GM18526 (cell line): ENCODE measurements around the gene COX6B1.

Experiments
- POLR2A ChIP-seq: IDR thresholded peaks from 3 replicates; pipeline ENCODE4 v1.6.1; 2011; ENCODE audit not compliant: insufficient read length; ENCODE audit errors: extremely low read depth

COX6B1 gene, protein sequence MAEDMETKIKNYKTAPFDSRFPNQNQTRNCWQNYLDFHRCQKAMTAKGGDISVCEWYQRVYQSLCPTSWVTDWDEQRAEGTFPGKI

GRCh38 chr19:35648017-35648961 is at the start of gene COX6B1:
COX6B1 (plus strand) TSS chr19:35648323; CDS start chr19:35651244, 2,921 bp downstream.
- TF ChIP-seq POLR2A: peak; percentile 93

DNA sequence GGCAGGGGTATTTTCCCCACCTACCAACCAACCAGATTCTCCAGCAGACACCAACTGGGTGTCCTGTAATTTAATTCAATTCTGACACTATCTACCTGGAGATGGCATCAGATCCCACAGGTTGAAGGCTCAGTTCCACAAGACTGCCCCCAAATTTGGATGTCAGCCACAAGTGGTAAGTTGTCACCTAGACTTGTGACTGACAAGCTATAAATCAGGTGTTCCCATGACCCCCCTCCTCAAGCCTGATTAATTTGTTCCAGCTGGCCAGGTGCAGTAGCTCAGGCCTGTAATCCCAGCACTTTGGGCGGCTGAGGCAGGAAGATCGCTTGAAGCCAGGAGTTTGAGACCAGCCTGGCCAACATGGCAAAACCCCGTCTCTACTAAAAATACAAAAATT is 46.2 kb upstream of the COX6B1 start:
- no peak for TF ChIP-seq POLR2A

GRCh38 chr19:35607661-35608060 is 40.5 kb upstream of the COX6B1 start:
- no peak for TF ChIP-seq POLR2A

DNA sequence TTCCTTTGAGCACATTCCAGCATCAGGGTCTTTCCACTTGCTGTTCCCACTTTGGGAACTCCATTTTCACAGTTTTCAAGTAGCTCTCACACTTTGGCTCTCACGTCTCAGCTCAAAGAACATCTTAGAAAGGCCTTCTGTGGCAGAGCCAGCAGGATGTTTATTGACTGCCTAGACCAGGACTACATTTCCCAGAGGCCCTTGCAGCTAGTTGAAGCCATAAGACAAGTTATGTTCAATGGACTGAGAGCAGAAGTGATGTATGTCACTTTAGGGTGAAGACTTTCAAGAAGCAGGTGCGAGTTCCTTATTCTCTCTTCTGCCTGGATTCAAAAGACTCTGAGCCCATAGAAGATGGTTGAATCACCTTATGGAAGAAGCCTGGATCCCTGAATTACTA is 39.9 kb upstream of the COX6B1 start:
- no peak for TF ChIP-seq POLR2A

GRCh38 chr19:35609851-35610353 is 38.2 kb upstream of the COX6B1 start:
- peak; percentile 51 for TF ChIP-seq POLR2A

- no peak for TF ChIP-seq POLR2A
Observed at GRCh38 chr19:35612224-35612558, 35.9 kb upstream of the COX6B1 start.

DNA sequence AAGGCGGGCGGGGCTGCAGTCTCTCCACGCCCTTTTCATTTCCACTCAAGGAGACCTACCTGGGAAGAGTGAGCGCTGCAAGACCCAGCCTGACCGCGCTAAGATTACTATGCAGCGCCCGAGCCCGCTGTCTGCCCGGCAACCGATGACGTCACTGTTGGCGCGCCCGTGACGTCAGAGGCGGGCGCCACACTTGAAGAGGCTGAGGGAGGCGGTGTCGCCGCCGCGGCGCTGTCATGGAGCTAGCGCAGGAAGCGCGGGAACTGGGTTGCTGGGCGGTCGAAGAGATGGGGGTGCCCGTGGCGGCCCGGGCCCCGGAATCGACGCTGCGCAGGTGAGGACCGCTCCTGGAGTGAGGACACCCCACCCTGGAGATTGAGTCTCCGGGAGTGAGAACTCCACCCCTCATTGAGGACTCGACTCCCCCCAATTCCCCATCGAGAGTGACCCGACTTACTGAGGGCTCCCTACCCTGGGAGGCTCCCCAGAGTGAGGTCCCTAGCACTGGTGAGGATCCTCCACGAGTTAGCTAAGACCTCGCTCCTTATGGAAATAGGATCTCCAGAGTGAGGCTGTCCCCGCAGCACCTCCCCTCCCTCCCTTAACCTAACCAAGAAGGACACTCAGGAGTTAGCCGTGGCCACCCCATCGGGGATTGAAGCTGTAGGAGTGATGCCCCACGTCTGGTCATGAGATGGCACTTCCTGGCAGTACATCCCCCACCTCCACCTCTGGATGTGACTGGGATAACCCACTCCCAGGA is 35.4 kb upstream of the COX6B1 start, which contains the start of gene HAUS5:
TSS of gene HAUS5 (plus strand) at position 177 of the 763 bp plus-strand sequence. CDS start at position 237, 60 bp downstream.
- peak; percentile 80 for TF ChIP-seq POLR2A

DNA sequence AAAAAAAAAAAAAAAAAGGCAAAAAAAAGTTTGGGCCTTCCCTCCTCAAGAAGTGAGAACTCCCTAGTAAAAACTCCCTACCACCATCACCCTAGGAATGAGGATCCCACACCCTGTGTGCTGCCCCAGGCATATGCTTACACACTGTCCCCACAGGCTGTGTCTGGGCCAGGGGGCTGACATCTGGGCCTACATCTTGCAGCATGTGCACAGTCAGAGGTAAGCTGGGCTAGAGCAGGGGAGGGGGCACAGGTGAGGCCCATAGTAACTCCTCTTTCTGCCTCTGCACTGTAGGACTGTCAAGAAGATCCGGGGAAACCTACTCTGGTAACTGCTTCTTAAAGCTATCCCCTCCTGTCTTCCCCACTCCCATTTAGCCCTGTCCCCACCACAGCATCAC is 34.5 kb upstream of the COX6B1 start:
- no peak for TF ChIP-seq POLR2A

DNA sequence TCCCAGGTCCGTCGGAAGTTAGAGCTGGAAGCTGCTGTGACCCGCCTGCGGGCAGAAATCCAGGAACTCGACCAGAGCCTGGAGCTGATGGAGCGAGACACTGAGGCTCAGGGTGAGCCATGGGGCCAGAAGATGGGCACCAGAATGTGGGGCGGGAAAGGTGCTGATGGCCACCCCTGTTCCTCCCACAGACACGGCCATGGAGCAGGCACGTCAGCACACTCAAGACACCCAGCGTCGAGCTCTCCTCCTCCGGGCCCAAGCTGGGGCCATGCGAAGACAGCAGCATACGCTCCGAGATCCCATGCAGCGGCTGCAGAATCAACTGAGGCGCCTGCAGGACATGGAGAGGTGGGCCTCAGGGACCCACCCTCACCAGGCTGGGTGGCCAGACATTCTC is 33.1 kb upstream of the COX6B1 start:
- no peak for TF ChIP-seq POLR2A

GRCh38 chr19:35618857-35619256 is 29.3 kb upstream of the COX6B1 start:
- no peak for TF ChIP-seq POLR2A

- no peak for TF ChIP-seq POLR2A
Observed at GRCh38 chr19:35619290-35619923, 28.7 kb upstream of the COX6B1 start.

DNA sequence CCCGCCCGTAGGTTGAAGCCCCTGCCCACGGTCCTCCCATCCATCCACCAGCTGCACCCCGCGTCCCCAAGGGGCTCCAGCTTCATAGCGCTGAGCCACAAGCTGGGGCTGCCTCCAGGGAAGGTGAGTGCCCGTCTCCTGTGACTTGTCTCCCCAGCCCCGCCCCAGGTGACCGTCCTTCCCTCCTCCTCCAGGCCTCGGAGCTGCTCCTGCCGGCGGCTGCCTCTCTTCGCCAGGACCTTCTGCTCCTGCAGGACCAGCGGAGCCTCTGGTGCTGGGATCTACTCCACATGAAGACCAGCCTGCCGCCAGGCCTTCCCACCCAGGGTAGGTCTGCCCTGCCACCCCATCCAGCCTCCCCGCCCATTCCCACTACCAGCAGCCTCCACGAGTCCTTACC is 28.1 kb upstream of the COX6B1 start:
- no peak for TF ChIP-seq POLR2A

DNA sequence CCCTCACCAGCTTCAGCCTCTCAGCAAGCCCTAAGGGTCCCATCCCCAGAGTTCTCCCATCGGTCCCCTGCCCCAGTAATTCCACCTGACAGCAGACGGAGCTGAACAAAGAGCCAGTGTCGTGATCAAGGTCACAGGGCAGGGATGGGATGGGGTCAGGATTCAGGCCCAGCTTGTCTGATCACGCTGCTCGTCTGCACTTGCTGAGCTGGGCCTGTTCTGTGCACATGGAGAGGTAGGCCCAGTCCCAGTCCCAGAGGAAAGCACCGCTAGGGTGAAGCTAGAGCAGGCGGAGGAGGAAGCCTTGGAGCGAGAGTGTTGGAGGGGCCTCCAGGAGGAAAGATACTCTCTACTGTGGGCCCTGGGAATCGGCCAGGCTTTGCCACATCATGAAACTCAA is 26.4 kb upstream of the COX6B1 start:
- no peak for TF ChIP-seq POLR2A

- TF ChIP-seq POLR2A: no peak
Observed at GRCh38 chr19:35622750-35623149, 25.4 kb upstream of the COX6B1 start.

DNA sequence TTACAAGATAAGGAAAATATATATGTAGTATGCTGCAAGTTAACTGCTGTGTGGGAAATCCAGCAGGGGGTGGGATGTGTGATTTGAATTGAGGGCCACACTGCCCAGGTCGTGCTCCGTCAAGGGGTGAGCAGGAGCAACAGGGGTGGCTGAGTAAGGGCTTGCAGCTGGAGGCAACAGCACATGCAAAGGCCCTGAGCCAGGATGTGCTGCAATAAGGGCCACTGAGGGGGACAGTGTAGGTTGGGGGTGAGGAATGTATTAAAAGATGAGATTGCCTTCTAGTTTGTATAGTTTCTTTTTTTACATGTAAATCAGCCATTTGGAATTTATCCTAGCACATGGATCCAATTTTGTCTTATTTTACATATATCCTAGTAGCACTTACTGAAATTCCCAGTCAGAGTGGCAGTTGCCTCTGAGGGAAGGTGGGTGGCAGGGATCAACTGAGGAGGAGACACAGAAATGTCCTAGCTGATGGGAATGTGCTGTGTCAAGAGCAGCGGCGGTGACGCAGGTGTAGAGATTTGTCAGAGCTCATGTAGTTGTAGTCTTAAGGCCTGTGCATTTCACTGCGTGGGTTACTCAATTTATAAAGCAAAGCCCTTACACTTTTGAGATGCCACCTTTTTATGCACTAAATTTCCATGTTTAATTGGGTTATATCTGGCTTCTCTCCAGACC is 24.7 kb upstream of the COX6B1 start:
- TF ChIP-seq POLR2A: no peak
